ENCODE measurements around the gene SASH1.

- TF ChIP-seq, protein P1, sequence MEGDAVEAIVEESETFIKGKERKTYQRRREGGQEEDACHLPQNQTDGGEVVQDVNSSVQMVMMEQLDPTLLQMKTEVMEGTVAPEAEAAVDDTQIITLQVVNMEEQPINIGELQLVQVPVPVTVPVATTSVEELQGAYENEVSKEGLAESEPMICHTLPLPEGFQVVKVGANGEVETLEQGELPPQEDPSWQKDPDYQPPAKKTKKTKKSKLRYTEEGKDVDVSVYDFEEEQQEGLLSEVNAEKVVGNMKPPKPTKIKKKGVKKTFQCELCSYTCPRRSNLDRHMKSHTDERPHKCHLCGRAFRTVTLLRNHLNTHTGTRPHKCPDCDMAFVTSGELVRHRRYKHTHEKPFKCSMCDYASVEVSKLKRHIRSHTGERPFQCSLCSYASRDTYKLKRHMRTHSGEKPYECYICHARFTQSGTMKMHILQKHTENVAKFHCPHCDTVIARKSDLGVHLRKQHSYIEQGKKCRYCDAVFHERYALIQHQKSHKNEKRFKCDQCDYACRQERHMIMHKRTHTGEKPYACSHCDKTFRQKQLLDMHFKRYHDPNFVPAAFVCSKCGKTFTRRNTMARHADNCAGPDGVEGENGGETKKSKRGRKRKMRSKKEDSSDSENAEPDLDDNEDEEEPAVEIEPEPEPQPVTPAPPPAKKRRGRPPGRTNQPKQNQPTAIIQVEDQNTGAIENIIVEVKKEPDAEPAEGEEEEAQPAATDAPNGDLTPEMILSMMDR (conservative IDR thresholded peaks at IDR 0.05 in 1 of 2, IDR thresholded peaks at IDR 0.05 in 1 of 2; ENCODE audit: extremely low read depth in 1 of 2, insufficient read depth in 1 of 2, low read depth in 1 of 2, low read length in 2 of 2): no peak
- no peak for TF ChIP-seq EZH2 (IDR thresholded peaks at IDR 0.05; ENCODE audit: borderline replicate concordance, low read length)
Measured at GRCh38 chr6:148530394-148530953, 187.8 kb downstream of the SASH1 start.

Measured in mammary epithelial cell (primary cell).